ENCODE results near the gene GLG1.

The GLG1 gene

GRCh38 chr16:74556375-74556922, 50.5 kb downstream of the GLG1 start:
- TF ChIP-seq GATA2 (IDR thresholded peaks at IDR 0.05; ENCODE audit: low read depth, low read length) (no peak), GATA3 (IDR thresholded peaks at IDR 0.05; ENCODE audit: low read depth, low read length) (no peak)

GRCh38 chr16:74524926-74525325, 82.0 kb downstream of the GLG1 start:
- no peak for TF ChIP-seq GATA2 (IDR thresholded peaks at IDR 0.05; ENCODE audit: low read depth, low read length)

- TF ChIP-seq GATA3 (IDR thresholded peaks at IDR 0.05; ENCODE audit: low read depth, low read length) = no peak
- no peak for TF ChIP-seq GATA2 (IDR thresholded peaks at IDR 0.05; ENCODE audit: low read depth, low read length)
Measured at GRCh38 chr16:74524117-74524516, 82.8 kb downstream of the GLG1 start.

GRCh38 chr16:74522160-74522559, 84.8 kb downstream of the GLG1 start:
- no peak for TF ChIP-seq GATA2 (IDR thresholded peaks at IDR 0.05; ENCODE audit: low read depth, low read length)
- TF ChIP-seq GATA3 (IDR thresholded peaks at IDR 0.05; ENCODE audit: low read depth, low read length) = no peak

- no peak for TF ChIP-seq GATA3 (IDR thresholded peaks at IDR 0.05; ENCODE audit: low read depth, low read length)
- TF ChIP-seq GATA2 (IDR thresholded peaks at IDR 0.05; ENCODE audit: low read depth, low read length) = no peak
Measured at GRCh38 chr16:74521691-74522090, 85.2 kb downstream of the GLG1 start.

GRCh38 chr16:74511961-74512360, 95.0 kb downstream of the GLG1 start:
- TF ChIP-seq GATA2 (IDR thresholded peaks at IDR 0.05; ENCODE audit: low read depth, low read length) (no peak), GATA3 (IDR thresholded peaks at IDR 0.05; ENCODE audit: low read depth, low read length) (no peak)

GRCh38 chr16:74505011-74505410, 101.9 kb downstream of the GLG1 start:
- no peak for TF ChIP-seq GATA3 (IDR thresholded peaks at IDR 0.05; ENCODE audit: low read depth, low read length)
- TF ChIP-seq GATA2 (IDR thresholded peaks at IDR 0.05; ENCODE audit: low read depth, low read length) = no peak

- no peak for TF ChIP-seq GATA2 (IDR thresholded peaks at IDR 0.05; ENCODE audit: low read depth, low read length)
- no peak for TF ChIP-seq GATA3 (IDR thresholded peaks at IDR 0.05; ENCODE audit: low read depth, low read length)
Measured at GRCh38 chr16:74503412-74503811, 103.5 kb downstream of the GLG1 start.

- TF ChIP-seq GATA2 (IDR thresholded peaks at IDR 0.05; ENCODE audit: low read depth, low read length) = no peak
- TF ChIP-seq GATA3 (IDR thresholded peaks at IDR 0.05; ENCODE audit: low read depth, low read length) = no peak
Measured at GRCh38 chr16:74501484-74502478, 105.1 kb downstream of the GLG1 start.

GRCh38 chr16:74500907-74501306, 106.0 kb downstream of the GLG1 start:
- no peak for TF ChIP-seq GATA2 (IDR thresholded peaks at IDR 0.05; ENCODE audit: low read depth, low read length)
- TF ChIP-seq GATA3 (IDR thresholded peaks at IDR 0.05; ENCODE audit: low read depth, low read length) = no peak

GRCh38 chr16:74499114-74499513, 107.8 kb downstream of the GLG1 start:
- TF ChIP-seq GATA3 (IDR thresholded peaks at IDR 0.05; ENCODE audit: low read depth, low read length) (no peak), GATA2 (IDR thresholded peaks at IDR 0.05; ENCODE audit: low read depth, low read length) (no peak)

- TF ChIP-seq GATA3 (IDR thresholded peaks at IDR 0.05; ENCODE audit: low read depth, low read length) (no peak), GATA2 (IDR thresholded peaks at IDR 0.05; ENCODE audit: low read depth, low read length) (no peak)
Measured at GRCh38 chr16:74497761-74498160, 109.2 kb downstream of the GLG1 start.

GRCh38 chr16:74496054-74496453, 110.9 kb downstream of the GLG1 start:
- no peak for TF ChIP-seq GATA3 (IDR thresholded peaks at IDR 0.05; ENCODE audit: low read depth, low read length)
- TF ChIP-seq GATA2 (IDR thresholded peaks at IDR 0.05; ENCODE audit: low read depth, low read length) = no peak

- TF ChIP-seq GATA2 (IDR thresholded peaks at IDR 0.05; ENCODE audit: low read depth, low read length) (no peak), GATA3 (IDR thresholded peaks at IDR 0.05; ENCODE audit: low read depth, low read length) (no peak)
Measured at GRCh38 chr16:74492976-74493375, 113.9 kb downstream of the GLG1 start.
